Peyer's patch (tissue), 4 donors: ENCODE data around the gene NTNG1.

Experiments used
- POLR2A ChIP-seq, 2 donors: fragments of 450-650 bp; IDR thresholded peaks; one replicate each; pipeline ENCODE4 v1.5.1; 2017; ENCODE audit warnings: antibody characterized with exemption in 2 of 2, mild to moderate bottlenecking in 2 of 2, moderate library complexity in 2 of 2
- TF ChIP-seq, protein P1 (sequence below), 6 experiments: fragments of 450-650 bp in 4 of 6; fragments of 200-600 bp in 2 of 6; sonication (generic) in 1 of 6; IDR thresholded peaks; one replicate each; pipeline ENCODE4 v1.5.1; 2017 to 2019; ENCODE audit warnings: antibody characterized with exemption in 6 of 6, mild to moderate bottlenecking in 3 of 6, moderate library complexity in 1 of 6

DNA sequence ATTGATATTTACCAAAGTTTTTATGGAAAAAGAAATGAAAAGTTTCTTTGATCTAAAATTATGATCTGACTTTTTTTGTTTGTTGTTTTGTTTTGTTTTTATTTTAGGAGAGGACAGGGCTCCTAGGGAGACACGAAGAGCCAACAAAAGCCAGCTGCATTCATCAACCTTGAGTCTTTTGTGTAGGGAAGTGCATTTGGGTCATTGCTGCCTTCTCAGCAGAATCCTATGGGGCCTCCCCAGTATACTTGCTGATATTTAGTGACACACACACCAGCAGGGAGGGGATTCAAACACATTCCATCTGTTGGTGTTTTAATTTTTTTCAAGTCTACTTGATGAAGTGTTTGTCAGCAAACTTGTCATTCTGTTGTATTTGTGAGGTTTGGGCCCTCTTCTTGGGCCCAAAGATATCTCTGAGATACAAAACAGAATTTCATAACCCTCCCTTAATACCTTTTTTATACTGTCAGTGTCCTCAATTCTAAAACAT is 203.5 kb downstream of the NTNG1 start:
- TF ChIP-seq, protein P1, sequence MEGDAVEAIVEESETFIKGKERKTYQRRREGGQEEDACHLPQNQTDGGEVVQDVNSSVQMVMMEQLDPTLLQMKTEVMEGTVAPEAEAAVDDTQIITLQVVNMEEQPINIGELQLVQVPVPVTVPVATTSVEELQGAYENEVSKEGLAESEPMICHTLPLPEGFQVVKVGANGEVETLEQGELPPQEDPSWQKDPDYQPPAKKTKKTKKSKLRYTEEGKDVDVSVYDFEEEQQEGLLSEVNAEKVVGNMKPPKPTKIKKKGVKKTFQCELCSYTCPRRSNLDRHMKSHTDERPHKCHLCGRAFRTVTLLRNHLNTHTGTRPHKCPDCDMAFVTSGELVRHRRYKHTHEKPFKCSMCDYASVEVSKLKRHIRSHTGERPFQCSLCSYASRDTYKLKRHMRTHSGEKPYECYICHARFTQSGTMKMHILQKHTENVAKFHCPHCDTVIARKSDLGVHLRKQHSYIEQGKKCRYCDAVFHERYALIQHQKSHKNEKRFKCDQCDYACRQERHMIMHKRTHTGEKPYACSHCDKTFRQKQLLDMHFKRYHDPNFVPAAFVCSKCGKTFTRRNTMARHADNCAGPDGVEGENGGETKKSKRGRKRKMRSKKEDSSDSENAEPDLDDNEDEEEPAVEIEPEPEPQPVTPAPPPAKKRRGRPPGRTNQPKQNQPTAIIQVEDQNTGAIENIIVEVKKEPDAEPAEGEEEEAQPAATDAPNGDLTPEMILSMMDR (IDR thresholded peaks at IDR 0.05) = no peak
- TF ChIP-seq POLR2A (IDR thresholded peaks at IDR 0.05) = no peak
